Measurements from ENCODE around the gene OPCML. TPM values are rescaled to one million over a fixed set of nuclear protein-coding genes. Genes with fewer than 3 reads are reported as not detected.

The OPCML gene
- polyA plus RNA-seq, 1 donor from 2014 or later = 11.6 TPM

GRCh38 chr11:133311230-133311629 lies 221.1 kb downstream of the OPCML start:
- no peak overlapping the region for H3K27ac ChIP-seq (ENCODE audit: low read length)
- no peak overlapping the region for H3K4me2 ChIP-seq (ENCODE audit: low read length)
- H3K4me3 ChIP-seq (ENCODE audit: low read length) = no peak overlapping the region
- no peaks in the 10 kb centered on the region for H4K20me1 ChIP-seq (ENCODE audit: insufficient read depth)
- no peaks in the 10 kb centered on the region for H3F3A ChIP-seq (ENCODE audit: insufficient read depth, low read length, poor library complexity, severe bottlenecking)
- no peaks in the 10 kb centered on the region for H3K36me3 ChIP-seq (ENCODE audit: insufficient read depth, low read length)
- no peaks in the 10 kb centered on the region for H3K9me3 ChIP-seq (ENCODE audit: low read length)
- H2AFZ ChIP-seq (ENCODE audit: low read depth, low read length) = no peak overlapping the region
- no peaks in the 10 kb centered on the region for H3K9me2 ChIP-seq (ENCODE audit: insufficient read depth, low read length)
- H3K79me2 ChIP-seq (replicated peaks; ENCODE audit: insufficient read depth, low read length) = no peaks in the 10 kb centered on the region
- TF ChIP-seq CTCF (IDR thresholded peaks at IDR 0.05; ENCODE audit: poor library complexity, severe bottlenecking) = no peak
- no peak for TF ChIP-seq POLR2AphosphoS5 (IDR thresholded peaks at IDR 0.05)
- TF ChIP-seq TAF1 (IDR thresholded peaks at IDR 0.05; ENCODE audit: low read depth) = no peak
- no peak for TF ChIP-seq MXI1 (conservative IDR thresholded peaks at IDR 0.05; ENCODE audit: poor library complexity, severe bottlenecking)
- TF ChIP-seq EP300 (conservative IDR thresholded peaks at IDR 0.05; ENCODE audit: poor library complexity, severe bottlenecking) = no peak
- no peak overlapping the region for H3K9ac ChIP-seq (ENCODE audit: low read length)
- H3K27me3 ChIP-seq (ENCODE audit: insufficient read depth, low read depth, low read length) = no peaks in the 10 kb centered on the region

DNA sequence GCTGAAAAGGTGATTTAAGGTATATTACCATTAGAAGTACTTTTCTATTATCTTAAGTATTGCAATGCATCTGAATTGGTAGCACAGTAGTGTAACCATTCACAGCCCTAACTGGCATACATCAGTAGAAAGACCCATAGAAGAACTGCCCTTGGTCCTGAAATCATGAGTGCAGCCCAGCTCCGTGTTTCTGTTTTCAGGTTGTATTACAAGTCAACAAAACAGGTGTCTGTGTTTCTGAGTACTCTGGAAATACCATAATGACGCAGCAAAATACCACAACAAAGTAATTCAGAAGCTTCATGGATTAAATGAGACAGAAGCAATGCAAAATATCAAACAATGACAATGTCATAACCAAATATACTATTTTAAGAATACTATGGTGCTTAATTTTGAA lies 226.3 kb downstream of the OPCML start:
- TF ChIP-seq MXI1 (conservative IDR thresholded peaks at IDR 0.05; ENCODE audit: poor library complexity, severe bottlenecking) (no peak), SMC3 (conservative IDR thresholded peaks at IDR 0.05; ENCODE audit: poor library complexity) (no peak), POLR2AphosphoS5 (IDR thresholded peaks at IDR 0.05) (no peak), EZH2 (IDR thresholded peaks at IDR 0.05; ENCODE audit: borderline replicate concordance, insufficient read depth, low read length, poor library complexity, severe bottlenecking) (no peak), CTCF (IDR thresholded peaks at IDR 0.05; ENCODE audit: poor library complexity, severe bottlenecking) (no peak), TAF1 (IDR thresholded peaks at IDR 0.05; ENCODE audit: low read depth) (no peak), RAD21 (conservative IDR thresholded peaks at IDR 0.05) (no peak), EP300 (conservative IDR thresholded peaks at IDR 0.05; ENCODE audit: poor library complexity, severe bottlenecking) (no peak)
- TF ChIP-seq, protein P1, sequence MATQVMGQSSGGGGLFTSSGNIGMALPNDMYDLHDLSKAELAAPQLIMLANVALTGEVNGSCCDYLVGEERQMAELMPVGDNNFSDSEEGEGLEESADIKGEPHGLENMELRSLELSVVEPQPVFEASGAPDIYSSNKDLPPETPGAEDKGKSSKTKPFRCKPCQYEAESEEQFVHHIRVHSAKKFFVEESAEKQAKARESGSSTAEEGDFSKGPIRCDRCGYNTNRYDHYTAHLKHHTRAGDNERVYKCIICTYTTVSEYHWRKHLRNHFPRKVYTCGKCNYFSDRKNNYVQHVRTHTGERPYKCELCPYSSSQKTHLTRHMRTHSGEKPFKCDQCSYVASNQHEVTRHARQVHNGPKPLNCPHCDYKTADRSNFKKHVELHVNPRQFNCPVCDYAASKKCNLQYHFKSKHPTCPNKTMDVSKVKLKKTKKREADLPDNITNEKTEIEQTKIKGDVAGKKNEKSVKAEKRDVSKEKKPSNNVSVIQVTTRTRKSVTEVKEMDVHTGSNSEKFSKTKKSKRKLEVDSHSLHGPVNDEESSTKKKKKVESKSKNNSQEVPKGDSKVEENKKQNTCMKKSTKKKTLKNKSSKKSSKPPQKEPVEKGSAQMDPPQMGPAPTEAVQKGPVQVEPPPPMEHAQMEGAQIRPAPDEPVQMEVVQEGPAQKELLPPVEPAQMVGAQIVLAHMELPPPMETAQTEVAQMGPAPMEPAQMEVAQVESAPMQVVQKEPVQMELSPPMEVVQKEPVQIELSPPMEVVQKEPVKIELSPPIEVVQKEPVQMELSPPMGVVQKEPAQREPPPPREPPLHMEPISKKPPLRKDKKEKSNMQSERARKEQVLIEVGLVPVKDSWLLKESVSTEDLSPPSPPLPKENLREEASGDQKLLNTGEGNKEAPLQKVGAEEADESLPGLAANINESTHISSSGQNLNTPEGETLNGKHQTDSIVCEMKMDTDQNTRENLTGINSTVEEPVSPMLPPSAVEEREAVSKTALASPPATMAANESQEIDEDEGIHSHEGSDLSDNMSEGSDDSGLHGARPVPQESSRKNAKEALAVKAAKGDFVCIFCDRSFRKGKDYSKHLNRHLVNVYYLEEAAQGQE (IDR thresholded peaks at IDR 0.05; ENCODE audit: borderline replicate concordance) = no peak
- Histone ChIP-seq H3K9me2 (ENCODE audit: insufficient read depth, low read length) (no peaks in the 10 kb centered on the region), H3K27me3 (ENCODE audit: insufficient read depth, low read depth, low read length) (no peaks in the 10 kb centered on the region), H3K9me3 (ENCODE audit: low read length) (no peaks in the 10 kb centered on the region), H3K27ac (ENCODE audit: low read length) (no peak overlapping the region), H3K9ac (ENCODE audit: low read length) (no peak overlapping the region), H3K36me3 (ENCODE audit: insufficient read depth, low read length) (no peaks in the 10 kb centered on the region), H3F3A (ENCODE audit: insufficient read depth, low read length, poor library complexity, severe bottlenecking) (no peaks in the 10 kb centered on the region), H2AFZ (ENCODE audit: low read depth, low read length) (no peak overlapping the region), H3K79me2 (replicated peaks; ENCODE audit: insufficient read depth, low read length) (no peaks in the 10 kb centered on the region), H3K4me3 (ENCODE audit: low read length) (no peak overlapping the region), H4K20me1 (ENCODE audit: insufficient read depth) (no peaks in the 10 kb centered on the region), H3K4me2 (ENCODE audit: low read length) (no peak overlapping the region)
